Activated CD4-positive, CD25-positive, alpha-beta regulatory T cell treated with anti-CD3 and anti-CD28 coated beads, Interleukin-2, amount 50 U/mL, for 16 hours (primary cell): Measurements from ENCODE around the gene RBM10.
A peak's percentile ranks its signal among the peaks of the same experiment; 100 is the strongest.
"Not testable (repeated sequence)": the region's sequence is repeated elsewhere in the genome, so short reads cannot be mapped to it uniquely, and the experiment has no call there.

Experiments used
- DNase-seq: peaks from one replicate; pipeline ENCODE4 v3.0.0-alpha.2; 2020; ENCODE audit warnings: low read depth, low spot score

Gene RBM10

GRCh38 chrX:47144626-47145394 is at the start of gene RBM10, which contains the start of gene NDUFB11:
TSS of gene RBM10 (plus strand) at chrX:47145221. CDS start at chrX:47147482, 2,261 bp downstream.
TSS of gene NDUFB11 (minus strand) at chrX:47144702. CDS start at chrX:47144679, 23 bp downstream.
- DNase-seq: peak; percentile 81

- no peak for DNase-seq
Measured at GRCh38 chrX:47097018-47097417, 48.0 kb upstream of the RBM10 start.

- no peak for DNase-seq
Measured at GRCh38 chrX:47098338-47099094, 46.5 kb upstream of the RBM10 start.

GRCh38 chrX:47101206-47101605 is 43.8 kb upstream of the RBM10 start:
- DNase-seq: no peak

GRCh38 chrX:47110936-47111615 is 33.9 kb upstream of the RBM10 start:
- DNase-seq: not testable (repeated sequence)

GRCh38 chrX:47112316-47112954 is 32.6 kb upstream of the RBM10 start:
- DNase-seq: no peak

- DNase-seq: not testable (repeated sequence)
Measured at GRCh38 chrX:47116551-47117110, 28.4 kb upstream of the RBM10 start.

GRCh38 chrX:47124466-47124865 is 20.6 kb upstream of the RBM10 start:
- not testable (repeated sequence) for DNase-seq

GRCh38 chrX:47129157-47129898 is 15.7 kb upstream of the RBM10 start:
- peak; percentile 75 for DNase-seq

- DNase-seq: no peak
Measured at GRCh38 chrX:47129899-47130358, 15.1 kb upstream of the RBM10 start.

GRCh38 chrX:47133493-47133892 is 11.5 kb upstream of the RBM10 start:
- no peak for DNase-seq

- DNase-seq: not testable (repeated sequence)
Measured at GRCh38 chrX:47135650-47136049, 9.4 kb upstream of the RBM10 start.

GRCh38 chrX:47138171-47138570 is 6.8 kb upstream of the RBM10 start:
- DNase-seq: no peak

- DNase-seq: peak; percentile 1
Measured at GRCh38 chrX:47143894-47144625, 961 bp upstream of the RBM10 start.

- DNase-seq: peak; percentile 1
Measured at GRCh38 chrX:47145395-47146120, 537 bp downstream of the RBM10 start.

GRCh38 chrX:47146121-47146935 is 1.3 kb downstream of the RBM10 start:
- no peak for DNase-seq

GRCh38 chrX:47146936-47147859 is 2.2 kb downstream of the RBM10 start:
- no peak for DNase-seq
